HCT116 (cell line): ENCODE measurements around the gene SIPA1L3. TPM values are rescaled to one million over a fixed set of nuclear protein-coding genes. Genes with fewer than 3 reads are reported as not detected.

Source experiments
- ATAC-seq: fragments of 200-7000 bp; cut with Tn5 transposase; 2 replicates; pipeline ENCODE4 v1.9.1; 2020; ENCODE audit warnings: mild to moderate bottlenecking, moderate library complexity
- BruUV-seq: library from RNA; stranded (reverse); fragments of 400-500 nt; replicated peaks from 2 replicates; lab custom pipeline; 2021; lab: Mats Ljungman, UMichigan
- CTCF ChIA-PET: fragments of 300-600 bp; sonication (Branson Sonifier 250); formaldehyde crosslinking; loops from one replicate; lab custom pipeline; 2021; ENCODE audit warnings: antibody characterized with exemption; lab: Charles Lee
- POLR2A ChIA-PET: fragments of 300-600, 350-600 bp; sonication (Branson Sonifier 250); formaldehyde crosslinking; loops from one replicate; lab custom pipeline; 2021; ENCODE audit warnings: antibody characterized with exemption; lab: Charles Lee
- RAD21 ChIA-PET, 2 experiments: fragments of 300-600 bp; sonication (Branson Sonifier 250); formaldehyde crosslinking; loops; one replicate each; lab custom pipeline; 2023; ENCODE audit warnings: low total read pairs in 2 of 2; ENCODE audit not compliant: uncharacterized antibody in 2 of 2, unreplicated experiment in 2 of 2, low non-redundant PET in 1 of 2; lab: Charles Lee
- DNase-seq: peaks from one replicate; pipeline ENCODE4 v3.0.0-alpha.2; 2010; ENCODE audit warnings: low read depth, low spot score
- H2AFZ ChIP-seq: fragments of 200-600 bp; shearing (Covaris generic), sonication (generic); 2 replicates; pipeline ENCODE4 v1.6.1; 2017; ENCODE audit warnings: low read depth, mixed run types, mixed read lengths, antibody characterized with exemption, low read length; ENCODE audit not compliant: poor library complexity, severe bottlenecking
- H3K27ac ChIP-seq: 2 replicates; pipeline ENCODE4 v1.5.1; 2012; ENCODE audit warnings: low read depth, low read length
- H3K27me3 ChIP-seq: fragments of 200-600 bp; sonication (generic); 2 replicates; pipeline ENCODE4 v1.6.1; 2016; ENCODE audit warnings: mixed run types, low read length, mixed read lengths; ENCODE audit not compliant: insufficient read depth
- H3K36me3 ChIP-seq, 2 experiments: fragments of 200-500 bp in 1 of 2; fragments of 200-600 bp in 1 of 2; sonication (Bioruptor generic) in 1 of 2; sonication (generic) in 1 of 2; 2 replicates each; pipeline versions ENCODE4 v1.5.1 to v1.6.1; 2014 to 2016; ENCODE audit warnings: low read length in 2 of 2, inconsistent platforms in 1 of 2, mixed read lengths in 1 of 2, mixed run types in 1 of 2; ENCODE audit not compliant: insufficient read depth in 2 of 2, control insufficient read depth in 1 of 2
- H3K4me1 ChIP-seq, 2 experiments: fragments of 200-600 bp in 1 of 2; sonication (generic) in 1 of 2; 2 replicates each; pipeline versions ENCODE4 v1.5.1 to v1.6.1; 2012 to 2017; ENCODE audit warnings: low read length in 2 of 2, inconsistent platforms in 1 of 2, mild to moderate bottlenecking in 1 of 2, mixed read lengths in 1 of 2, mixed run types in 1 of 2, moderate library complexity in 1 of 2; ENCODE audit not compliant: insufficient read depth in 2 of 2, control insufficient read depth in 1 of 2
- H3K4me2 ChIP-seq: fragments of 200-600 bp; sonication (generic); 2 replicates; pipeline ENCODE4 v1.6.1; 2017; ENCODE audit warnings: mixed run types, low read length, mixed read lengths
- H3K4me3 ChIP-seq, 2 experiments: fragments of 200-600 bp in 1 of 2; sonication (generic) in 1 of 2; replicated peaks in 1 of 2; 2 replicates each; pipeline ENCODE4 v1.5.1; 2011 to 2016; ENCODE audit warnings: low read length in 2 of 2, control low read depth in 1 of 2, low read depth in 1 of 2, mild to moderate bottlenecking in 1 of 2, mixed read lengths in 1 of 2, mixed run types in 1 of 2
- H3K79me2 ChIP-seq: fragments of 200-600 bp; sonication (generic); 2 replicates; pipeline ENCODE4 v1.6.1; 2017; ENCODE audit warnings: mild to moderate bottlenecking, mixed run types, low read length, moderate library complexity, mixed read lengths; ENCODE audit not compliant: insufficient read depth
- H3K9ac ChIP-seq: fragments of 200-600 bp; sonication (generic); 2 replicates; pipeline ENCODE4 v1.6.1; 2016; ENCODE audit warnings: low read length, mixed read lengths
- H3K9me2 ChIP-seq: fragments of 200-600 bp; sonication (generic), shearing (Covaris generic); 2 replicates; pipeline ENCODE4 v1.6.1; 2017; ENCODE audit warnings: mixed run types, mild to moderate bottlenecking, moderate library complexity; ENCODE audit not compliant: insufficient read depth
- H3K9me3 ChIP-seq, 2 experiments: fragments of 200-500 bp in 1 of 2; fragments of 200-600 bp in 1 of 2; sonication (Bioruptor generic) in 1 of 2; sonication (generic) in 1 of 2; 2 replicates each; pipeline ENCODE4 v1.6.1; 2014 to 2017; ENCODE audit warnings: low read length in 2 of 2, mixed read lengths in 2 of 2, inconsistent platforms in 1 of 2, low read depth in 1 of 2, mild to moderate bottlenecking in 1 of 2, mixed run types in 1 of 2, moderate library complexity in 1 of 2; ENCODE audit not compliant: control insufficient read depth in 1 of 2, insufficient read depth in 1 of 2
- H4K20me1 ChIP-seq: fragments of 200-600 bp; sonication (generic), shearing (Covaris generic); 2 replicates; pipeline ENCODE4 v1.6.1; 2017; ENCODE audit warnings: mixed run types, mild to moderate bottlenecking, moderate library complexity; ENCODE audit not compliant: insufficient read depth
- EGR1 ChIP-seq: IDR thresholded peaks from 2 replicates; pipeline ENCODE4 v1.6.1; 2012; ENCODE audit warnings: low read depth
- ELF1 ChIP-seq: IDR thresholded peaks from 2 replicates; pipeline ENCODE4 v1.6.1; 2012; ENCODE audit warnings: low read depth, borderline replicate concordance
- EZH2 ChIP-seq: fragments of 200-600 bp; sonication (generic); IDR thresholded peaks from 2 replicates; pipeline ENCODE4 v1.6.1; 2017; ENCODE audit warnings: antibody characterized with exemption, mixed run types
- FOSL1 ChIP-seq: IDR thresholded peaks from 2 replicates; pipeline ENCODE4 v1.6.1; 2012; ENCODE audit warnings: low read depth
- POLR2A ChIP-seq: IDR thresholded peaks from 2 replicates; pipeline ENCODE4 v1.7.0; 2011; ENCODE audit warnings: borderline replicate concordance; ENCODE audit not compliant: insufficient read depth, insufficient read length; ENCODE audit errors: extremely low read depth
- POLR2AphosphoS5 ChIP-seq: IDR thresholded peaks from 2 replicates; pipeline ENCODE4 v1.6.1; 2011; ENCODE audit warnings: mild to moderate bottlenecking, low read depth, low read length, moderate library complexity
- RAD21 ChIP-seq: IDR thresholded peaks from 2 replicates; pipeline ENCODE4 v1.6.1; 2012; ENCODE audit warnings: low read depth, mild to moderate bottlenecking
- SP1 ChIP-seq: IDR thresholded peaks from 2 replicates; pipeline ENCODE4 v1.6.1; 2012; ENCODE audit warnings: low read depth
- SRF ChIP-seq: IDR thresholded peaks from 2 replicates; pipeline ENCODE4 v1.6.1; 2012; ENCODE audit warnings: low read depth
- TCF7L2 ChIP-seq: IDR thresholded peaks from 2 replicates; pipeline ENCODE4 v1.7.0; 2011; ENCODE audit warnings: borderline replicate concordance, inconsistent platforms; ENCODE audit not compliant: insufficient read depth, insufficient read length; ENCODE audit errors: extremely low read depth
- YY1 ChIP-seq: IDR thresholded peaks from 2 replicates; pipeline ENCODE4 v1.6.1; 2011; ENCODE audit warnings: low read length, low read depth, moderate library complexity, mild to moderate bottlenecking; ENCODE audit not compliant: insufficient replicate concordance; ENCODE audit errors: extremely low read depth
- intact Hi-C: fragments of 100-400 bp; cut with micrococcal nuclease; formaldehyde crosslinking; loops from 2 replicates; pipeline ENCODE4 v1.10.0; 2022
- total RNA-seq: library from RNA; stranded (reverse); gene quantifications from one replicate; pipeline ENCODE4 v1.2.1, GENCODE V29; 2021; ENCODE audit not compliant: unreplicated experiment
- TF ChIP-seq, protein P1 (sequence below): IDR thresholded peaks from 2 replicates; pipeline ENCODE4 v1.6.1; 2012; ENCODE audit warnings: low read depth
- TF ChIP-seq, protein P2 (sequence below): IDR thresholded peaks from 2 replicates; pipeline ENCODE4 v1.6.1; 2012
- TF ChIP-seq, protein P3 (sequence below), 3 experiments: fragments of 200-600 bp in 1 of 3; sonication (generic) in 1 of 3; IDR thresholded peaks in 2 of 3; conservative IDR thresholded peaks in 1 of 3; 2 replicates each; pipeline ENCODE4 v1.5.1; 2012 to 2017; ENCODE audit warnings: low read depth in 2 of 3, low read length in 2 of 3, antibody characterized with exemption in 1 of 3, borderline replicate concordance in 1 of 3, control low read depth in 1 of 3, mild to moderate bottlenecking in 1 of 3, mixed read lengths in 1 of 3, mixed run types in 1 of 3, moderate library complexity in 1 of 3; ENCODE audit not compliant: insufficient read depth in 1 of 3

SIPA1L3 gene
- total RNA-seq, 1 experiment from 2014 or later: 41.8 TPM

DNA sequence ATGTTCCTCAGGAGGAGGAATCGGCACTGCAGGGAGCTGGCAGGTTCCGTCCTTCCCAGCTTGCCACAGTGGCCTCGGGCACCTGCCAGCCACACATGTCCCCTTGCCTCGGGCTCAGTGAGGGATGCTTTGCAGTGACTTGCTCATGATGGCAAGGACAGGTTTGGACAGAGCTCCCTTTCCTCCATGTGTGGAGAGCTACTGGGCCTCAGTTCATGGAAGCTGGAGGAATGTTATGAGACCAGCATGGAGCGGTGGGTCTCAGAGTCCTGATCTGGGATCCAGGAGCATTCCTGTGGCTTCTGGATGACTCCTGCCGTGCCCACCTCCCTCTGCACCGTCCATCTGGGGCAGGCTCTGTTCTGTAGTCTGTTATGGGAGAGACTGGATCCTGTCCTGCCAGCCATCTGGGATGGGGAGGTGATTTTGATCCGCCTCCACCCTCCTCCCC lies 59.2 kb downstream of the SIPA1L3 start (continued):
- TF ChIP-seq, protein P1, sequence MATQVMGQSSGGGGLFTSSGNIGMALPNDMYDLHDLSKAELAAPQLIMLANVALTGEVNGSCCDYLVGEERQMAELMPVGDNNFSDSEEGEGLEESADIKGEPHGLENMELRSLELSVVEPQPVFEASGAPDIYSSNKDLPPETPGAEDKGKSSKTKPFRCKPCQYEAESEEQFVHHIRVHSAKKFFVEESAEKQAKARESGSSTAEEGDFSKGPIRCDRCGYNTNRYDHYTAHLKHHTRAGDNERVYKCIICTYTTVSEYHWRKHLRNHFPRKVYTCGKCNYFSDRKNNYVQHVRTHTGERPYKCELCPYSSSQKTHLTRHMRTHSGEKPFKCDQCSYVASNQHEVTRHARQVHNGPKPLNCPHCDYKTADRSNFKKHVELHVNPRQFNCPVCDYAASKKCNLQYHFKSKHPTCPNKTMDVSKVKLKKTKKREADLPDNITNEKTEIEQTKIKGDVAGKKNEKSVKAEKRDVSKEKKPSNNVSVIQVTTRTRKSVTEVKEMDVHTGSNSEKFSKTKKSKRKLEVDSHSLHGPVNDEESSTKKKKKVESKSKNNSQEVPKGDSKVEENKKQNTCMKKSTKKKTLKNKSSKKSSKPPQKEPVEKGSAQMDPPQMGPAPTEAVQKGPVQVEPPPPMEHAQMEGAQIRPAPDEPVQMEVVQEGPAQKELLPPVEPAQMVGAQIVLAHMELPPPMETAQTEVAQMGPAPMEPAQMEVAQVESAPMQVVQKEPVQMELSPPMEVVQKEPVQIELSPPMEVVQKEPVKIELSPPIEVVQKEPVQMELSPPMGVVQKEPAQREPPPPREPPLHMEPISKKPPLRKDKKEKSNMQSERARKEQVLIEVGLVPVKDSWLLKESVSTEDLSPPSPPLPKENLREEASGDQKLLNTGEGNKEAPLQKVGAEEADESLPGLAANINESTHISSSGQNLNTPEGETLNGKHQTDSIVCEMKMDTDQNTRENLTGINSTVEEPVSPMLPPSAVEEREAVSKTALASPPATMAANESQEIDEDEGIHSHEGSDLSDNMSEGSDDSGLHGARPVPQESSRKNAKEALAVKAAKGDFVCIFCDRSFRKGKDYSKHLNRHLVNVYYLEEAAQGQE: no peak
- TF ChIP-seq, protein P2, sequence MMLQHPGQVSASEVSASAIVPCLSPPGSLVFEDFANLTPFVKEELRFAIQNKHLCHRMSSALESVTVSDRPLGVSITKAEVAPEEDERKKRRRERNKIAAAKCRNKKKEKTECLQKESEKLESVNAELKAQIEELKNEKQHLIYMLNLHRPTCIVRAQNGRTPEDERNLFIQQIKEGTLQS: no peak
- TF ChIP-seq YY1 (no peak), POLR2AphosphoS5 (no peak), POLR2A (no peak), TCF7L2 (no peak)

DNA sequence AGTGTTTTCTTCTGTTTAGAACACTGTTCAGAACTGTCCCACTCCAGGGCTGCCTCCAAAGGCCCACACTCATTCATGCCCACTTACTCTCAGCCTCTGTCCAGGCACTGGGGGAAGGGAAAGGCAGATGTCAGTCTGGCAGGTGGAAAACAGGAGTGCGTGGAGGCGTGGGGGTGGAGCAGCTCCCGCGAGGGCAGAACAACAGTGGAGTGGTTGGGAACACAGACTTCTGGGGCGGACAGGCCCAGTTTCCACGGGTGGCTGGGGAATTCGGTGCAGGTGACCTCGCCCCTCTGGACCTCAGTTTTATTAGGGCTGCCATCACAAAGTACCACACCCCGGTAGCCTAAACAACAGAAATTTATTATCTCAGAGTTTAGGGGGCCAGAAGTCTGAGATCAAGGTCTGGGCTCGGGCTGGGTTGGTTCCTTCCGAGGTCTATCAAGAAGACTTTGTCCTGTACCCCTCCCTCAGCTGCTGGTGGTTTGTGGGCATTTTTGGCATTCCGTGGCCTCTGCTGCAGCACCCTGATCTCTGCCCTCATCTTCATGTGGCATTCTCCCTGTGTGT lies 59.7 kb downstream of the SIPA1L3 start:
- RAD21 ChIA-PET: no interaction called here
- intact Hi-C loops: no loop called here
- POLR2A ChIA-PET: no interaction called here
- peak; percentile 50; the same call in 1 of the 2 replicates for ATAC-seq
- Histone ChIP-seq H3K27me3 (no peaks in the 10 kb centered on the region), H3K9ac (no peak overlapping the region), H3K4me3 (no peak overlapping the region), H3K4me2 (peak overlapping the region; percentile 40; the same call in 1 of the 2 replicates), H3K4me1 (peaks cover 14 to 23% of the 10 kb centered on the region in 2 experiments), H3K27ac (no peak overlapping the region), H4K20me1 (no peaks in the 10 kb centered on the region), H3K9me2 (no peaks in the 10 kb centered on the region), H3K36me3 (0 out of 4 replicates have a peak, but pooled peaks cover 0 to 4% of the 10 kb centered on the region in 2 experiments), H3K79me2 (peaks cover 71% of the 10 kb centered on the region), H3K9me3 (peaks cover 3% of the 10 kb centered on the region in 2 experiments; a peak in 1 of 4 replicates), H2AFZ (no peak overlapping the region)
- no peak for DNase-seq
- CTCF ChIA-PET: no interaction called here
- BruUV-seq: no TSS peak
- TF ChIP-seq EZH2 (no peak), SP1 (no peak), EGR1 (no peak), RAD21 (no peak), POLR2A (no peak), SRF (no peak), FOSL1 (no peak), ELF1 (no peak)
- TF ChIP-seq, protein P3, sequence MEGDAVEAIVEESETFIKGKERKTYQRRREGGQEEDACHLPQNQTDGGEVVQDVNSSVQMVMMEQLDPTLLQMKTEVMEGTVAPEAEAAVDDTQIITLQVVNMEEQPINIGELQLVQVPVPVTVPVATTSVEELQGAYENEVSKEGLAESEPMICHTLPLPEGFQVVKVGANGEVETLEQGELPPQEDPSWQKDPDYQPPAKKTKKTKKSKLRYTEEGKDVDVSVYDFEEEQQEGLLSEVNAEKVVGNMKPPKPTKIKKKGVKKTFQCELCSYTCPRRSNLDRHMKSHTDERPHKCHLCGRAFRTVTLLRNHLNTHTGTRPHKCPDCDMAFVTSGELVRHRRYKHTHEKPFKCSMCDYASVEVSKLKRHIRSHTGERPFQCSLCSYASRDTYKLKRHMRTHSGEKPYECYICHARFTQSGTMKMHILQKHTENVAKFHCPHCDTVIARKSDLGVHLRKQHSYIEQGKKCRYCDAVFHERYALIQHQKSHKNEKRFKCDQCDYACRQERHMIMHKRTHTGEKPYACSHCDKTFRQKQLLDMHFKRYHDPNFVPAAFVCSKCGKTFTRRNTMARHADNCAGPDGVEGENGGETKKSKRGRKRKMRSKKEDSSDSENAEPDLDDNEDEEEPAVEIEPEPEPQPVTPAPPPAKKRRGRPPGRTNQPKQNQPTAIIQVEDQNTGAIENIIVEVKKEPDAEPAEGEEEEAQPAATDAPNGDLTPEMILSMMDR (IDR thresholded peaks at IDR 0.05 in 2 of 3, conservative IDR thresholded peaks at IDR 0.05 in 1 of 3; ENCODE audit: borderline replicate concordance in 1 of 3, insufficient read depth in 1 of 3, low read depth in 2 of 3, low read length in 2 of 3): no peak
- TF ChIP-seq, protein P1: no peak
